DND-41 (cell line): ENCODE data around the gene BMP8B.
"Not testable (repeated sequence)": the region's sequence is repeated elsewhere in the genome, so short reads cannot be mapped to it uniquely, and the experiment has no call there.

Experiments used
- CTCF ChIP-seq: IDR thresholded peaks from 2 replicates; pipeline ENCODE4 v1.5.1; 2012; ENCODE audit warnings: borderline replicate concordance, low read length, moderate library complexity, mild to moderate bottlenecking; ENCODE audit not compliant: poor library complexity, severe bottlenecking; ENCODE audit errors: extremely low read depth
- EZH2 ChIP-seq: IDR thresholded peaks from 3 replicates; pipeline ENCODE4 v1.6.1; 2012; ENCODE audit warnings: borderline replicate concordance, low read depth, mild to moderate bottlenecking, moderate library complexity, low read length, inconsistent platforms; ENCODE audit not compliant: severe bottlenecking

GRCh38 chr1:39787964-39788363, 701 bp downstream of the BMP8B start:
- TF ChIP-seq CTCF, EZH2: not testable (repeated sequence)
